CD4-positive, alpha-beta T cell treated with Interleukin-17A for 1 hour (primary cell): ENCODE data around the gene LCA5L.
A peak's percentile ranks its signal among the peaks of the same experiment; 100 is the strongest.
"Not testable (repeated sequence)": the region's sequence is repeated elsewhere in the genome, so short reads cannot be mapped to it uniquely, and the experiment has no call there.

ENCODE experiments used
- DNase-seq: peaks from one replicate; pipeline ENCODE4 v3.0.0-alpha.2; 2020

The LCA5L gene

GRCh38 chr21:39451332-39452206, 6.0 kb upstream of the LCA5L start, which contains the start of gene SH3BGR:
TSS of gene SH3BGR (plus strand) at chr21:39451970. CDS start at chr21:39452097, 127 bp downstream.
- DNase-seq = no peak

DNA sequence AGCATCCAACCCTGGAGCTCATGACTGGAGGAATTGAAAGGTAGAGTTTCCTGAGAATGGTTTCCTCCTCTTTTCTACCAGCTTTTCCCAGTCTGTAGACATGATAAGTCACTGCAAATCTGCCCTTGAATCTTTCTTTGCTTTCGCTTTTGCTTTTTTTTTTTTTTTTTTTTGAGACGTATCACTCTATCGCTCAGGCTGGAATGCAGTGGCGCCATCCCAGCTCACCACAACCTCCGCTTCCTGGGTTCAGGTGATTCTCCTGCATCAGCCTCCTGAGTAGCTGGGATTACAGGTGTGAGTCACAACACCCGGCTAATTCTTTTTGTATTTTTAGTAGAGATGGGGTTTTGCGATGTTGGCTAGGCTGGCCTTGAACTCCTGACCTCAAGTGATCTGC, 1.7 kb upstream of the LCA5L start:
- no peak for DNase-seq

DNA sequence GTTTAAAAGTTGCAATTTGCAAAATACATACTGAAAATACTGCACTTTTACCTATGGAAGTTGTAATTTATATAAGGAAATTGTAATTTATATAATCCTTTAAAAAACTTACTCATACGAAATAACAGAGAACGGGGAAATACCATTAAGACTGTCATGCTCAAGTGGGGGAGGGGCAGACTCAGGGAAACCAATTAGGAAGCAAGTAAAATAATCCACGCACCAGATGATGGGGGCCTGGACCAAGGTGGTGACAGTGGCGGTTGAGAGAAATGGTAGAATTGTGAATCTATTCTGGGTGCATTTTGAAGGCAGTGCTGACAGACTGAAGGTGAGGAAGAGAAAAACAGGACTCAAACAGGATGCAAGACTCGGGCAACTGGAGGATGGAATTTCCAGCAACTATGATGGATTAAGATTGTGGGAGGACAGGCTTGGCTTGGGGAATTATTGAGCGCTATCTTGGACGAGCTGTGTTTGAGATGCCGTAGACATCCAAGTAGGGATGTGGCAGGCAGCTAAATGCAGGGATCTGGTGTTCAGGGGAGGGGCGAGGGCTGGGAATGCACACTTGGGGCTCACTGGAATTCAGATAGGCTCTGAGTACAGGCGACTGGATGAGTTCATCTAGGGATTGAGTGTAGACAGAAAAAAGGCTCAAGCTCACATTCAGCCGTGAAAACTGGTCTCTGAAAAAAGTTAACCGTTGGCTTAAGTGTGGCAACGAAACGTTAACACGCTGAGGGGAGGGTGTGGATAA, 977 bp downstream of the LCA5L start:
- no peak for DNase-seq

DNA sequence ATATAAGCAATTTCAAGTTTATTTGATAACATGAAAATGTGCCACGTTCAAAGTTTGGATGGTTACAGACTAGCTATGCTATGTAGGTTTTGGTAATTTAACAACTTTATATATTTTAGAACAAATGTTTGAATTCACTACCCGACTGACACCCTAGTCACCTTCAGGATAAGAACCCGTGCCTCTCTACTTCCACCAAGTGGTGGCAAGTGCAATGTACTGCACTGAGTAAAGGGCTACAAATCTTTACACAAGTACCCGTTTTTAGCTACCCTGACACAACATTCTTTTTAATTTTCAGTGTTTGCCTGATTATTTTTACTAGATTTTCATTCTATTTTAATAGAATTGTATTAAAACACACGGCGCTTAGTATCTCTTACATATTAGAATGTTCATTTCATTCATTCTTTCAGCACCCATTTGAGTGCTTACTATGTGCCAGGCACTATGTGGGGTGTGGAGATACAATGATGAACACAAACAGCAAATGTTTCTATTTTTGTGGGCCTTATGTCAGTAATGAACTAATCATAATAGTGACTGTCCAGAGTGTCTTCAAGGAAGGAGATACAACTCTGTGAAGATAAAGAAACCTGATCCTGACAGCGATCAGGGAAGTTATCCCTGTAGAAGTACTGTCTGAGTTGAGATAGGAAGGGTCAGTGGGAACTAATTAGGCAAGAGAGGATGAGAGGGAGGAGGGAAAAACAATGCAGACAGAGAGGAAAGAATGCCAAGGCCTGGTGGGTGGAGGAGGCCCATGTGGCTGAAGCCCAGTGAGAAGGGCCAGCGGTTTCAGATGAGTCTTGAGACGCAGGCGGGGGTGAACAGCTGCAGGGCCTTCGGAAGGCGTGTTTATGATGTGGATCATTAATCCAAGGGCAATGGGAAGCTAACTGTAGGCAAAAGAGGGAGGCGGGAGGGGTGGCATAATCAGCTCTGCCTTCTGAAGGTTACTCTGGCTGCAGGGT, 3.8 kb downstream of the LCA5L start:
- peak; percentile 60 for DNase-seq

DNA sequence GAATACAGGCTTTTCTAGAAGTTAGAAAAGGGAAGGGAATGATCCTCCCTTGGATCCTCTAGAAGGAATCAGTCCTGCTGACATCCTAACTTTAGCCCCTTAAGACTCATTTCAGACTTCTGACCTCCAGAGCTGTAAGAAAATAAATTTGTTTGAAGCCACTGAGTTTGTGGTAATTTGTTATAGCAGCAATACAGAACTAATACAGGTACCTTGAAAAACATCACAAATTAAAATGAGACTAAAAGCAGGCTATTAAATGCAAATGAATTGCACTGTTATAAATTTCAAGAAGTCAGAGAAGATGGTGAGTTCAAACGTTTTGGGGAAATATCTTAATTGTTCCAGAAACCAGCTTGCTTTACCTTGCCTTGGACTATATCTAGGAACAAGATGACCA, 6.3 kb downstream of the LCA5L start:
- DNase-seq = no peak

- DNase-seq = no peak
Measured at GRCh38 chr21:39434950-39435349, 10.6 kb downstream of the LCA5L start.

GRCh38 chr21:39430954-39431353, 14.6 kb downstream of the LCA5L start:
- no peak for DNase-seq

DNA sequence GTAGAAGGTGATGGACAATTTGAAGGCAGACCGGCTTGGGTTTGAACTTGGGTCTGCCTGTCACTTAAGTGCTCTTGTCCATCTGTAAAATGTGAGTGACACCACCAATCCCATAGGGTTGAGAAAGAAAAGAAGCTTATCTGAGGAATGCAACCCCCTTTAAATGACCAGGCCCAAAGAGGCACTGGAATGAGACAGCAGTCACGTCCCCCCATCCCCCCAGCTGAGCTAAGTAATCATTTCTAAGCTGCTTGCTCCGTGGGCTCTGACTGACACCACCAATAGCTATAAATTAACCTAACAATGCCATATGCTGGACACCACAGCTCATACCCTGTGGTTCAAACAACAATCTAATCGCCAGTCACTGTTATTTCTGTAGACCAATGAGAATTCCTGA, 15.1 kb downstream of the LCA5L start:
- DNase-seq = no peak

- no peak for DNase-seq
Measured at GRCh38 chr21:39430016-39430415, 15.6 kb downstream of the LCA5L start.

GRCh38 chr21:39429445-39429844, 16.1 kb downstream of the LCA5L start:
- DNase-seq = no peak

DNA sequence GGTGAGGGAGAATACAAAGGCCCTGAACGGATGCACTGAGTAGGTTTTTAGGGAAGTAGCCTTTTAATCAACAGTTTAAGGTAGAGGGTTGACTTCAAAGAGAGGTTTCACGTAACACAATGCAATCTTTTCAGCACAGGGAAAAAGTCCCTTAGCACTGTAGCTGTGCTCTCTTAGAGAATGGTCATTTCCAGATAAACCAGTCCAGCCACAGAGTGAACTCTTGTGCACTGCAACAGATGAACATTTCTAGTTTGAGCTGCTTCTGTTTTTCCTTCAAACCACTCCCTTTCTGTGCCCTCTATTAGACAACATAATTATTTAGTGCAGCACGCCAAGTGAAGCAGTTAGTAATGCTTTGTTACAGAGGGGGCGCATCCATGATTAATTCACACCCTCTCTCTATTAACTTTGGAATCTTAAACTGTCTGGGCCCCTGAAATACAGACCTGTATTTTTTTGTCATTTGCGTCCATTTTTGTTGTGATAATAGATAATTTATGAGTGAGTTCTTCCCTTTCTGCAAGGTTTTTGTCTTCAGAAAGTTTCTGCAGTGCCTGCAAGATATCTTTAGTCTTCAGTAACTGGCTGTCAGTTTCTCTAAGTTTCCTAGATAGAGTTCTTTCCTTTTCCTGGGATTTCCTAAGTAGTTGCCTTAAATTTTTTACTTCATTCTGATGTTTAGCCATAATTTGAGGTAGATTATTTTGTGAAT, 22.9 kb downstream of the LCA5L start:
- no peak for DNase-seq

DNA sequence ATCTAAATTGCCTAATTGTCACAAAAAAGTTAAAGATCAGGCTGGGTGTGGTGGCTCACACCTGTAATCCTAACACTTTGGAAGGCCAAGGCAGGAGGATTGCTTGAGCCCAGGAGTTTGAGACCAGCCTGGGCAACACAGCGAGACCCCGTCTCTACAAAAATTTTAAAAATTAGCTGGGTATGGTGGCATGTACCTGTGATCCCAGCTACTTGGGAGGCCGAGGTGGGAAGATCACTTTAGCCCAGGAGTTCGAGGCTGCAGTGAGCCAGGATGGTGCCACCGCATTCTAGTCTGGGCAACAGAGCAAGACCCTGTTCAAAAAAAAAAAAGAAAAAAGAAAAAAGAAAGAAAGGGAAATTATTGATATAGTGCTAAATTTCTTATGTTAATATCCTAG, 26.4 kb downstream of the LCA5L start:
- not testable (repeated sequence) for DNase-seq

GRCh38 chr21:39406065-39406464, 39.5 kb downstream of the LCA5L start:
- no peak for DNase-seq

DNA sequence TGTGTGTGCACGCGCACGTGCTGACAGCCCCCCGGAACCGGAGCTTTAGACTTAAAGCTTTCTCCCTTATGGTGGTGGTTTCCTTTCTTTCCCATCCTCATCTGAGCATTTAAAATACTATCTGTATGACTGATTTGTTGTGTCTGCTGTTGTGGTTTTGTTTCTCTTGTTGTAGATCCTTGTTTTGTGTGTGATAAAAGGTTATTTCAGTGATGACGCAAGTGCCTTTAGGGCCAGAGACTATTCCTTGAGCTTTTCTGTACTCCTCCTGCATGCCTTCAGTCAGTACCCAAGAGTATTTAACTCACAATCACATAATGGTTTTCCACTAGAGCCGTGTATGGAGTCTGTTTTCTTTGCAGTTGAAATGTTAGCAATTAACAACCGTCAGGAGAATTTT, 45.4 kb downstream of the LCA5L start:
- DNase-seq = no peak

GRCh38 chr21:39397646-39398385, 47.8 kb downstream of the LCA5L start:
- no peak for DNase-seq

GRCh38 chr21:39392981-39393380, 52.6 kb downstream of the LCA5L start:
- no peak for DNase-seq

- no peak for DNase-seq
Measured at GRCh38 chr21:39390212-39390765, 55.3 kb downstream of the LCA5L start.

DNA sequence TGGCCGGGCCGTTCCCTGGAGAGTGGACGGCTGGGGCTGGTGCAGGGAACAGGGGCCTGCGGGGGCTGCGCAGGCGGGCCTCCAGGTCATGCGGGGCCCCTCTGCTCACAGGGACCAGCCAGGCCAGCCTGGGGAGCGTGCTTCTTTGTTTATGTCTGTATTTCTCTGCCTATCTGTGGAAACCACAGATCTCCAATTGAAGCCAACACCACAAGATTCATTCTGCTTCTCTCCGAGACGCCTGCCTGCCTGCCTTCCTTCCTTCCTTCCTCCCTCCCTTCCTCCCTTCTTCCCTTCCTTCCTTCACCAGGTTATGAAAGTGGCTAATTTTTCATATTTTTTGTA, 56.8 kb downstream of the LCA5L start:
- DNase-seq = no peak

- DNase-seq = peak; percentile 85
Measured at GRCh38 chr21:39388038-39388810, 57.4 kb downstream of the LCA5L start.

DNA sequence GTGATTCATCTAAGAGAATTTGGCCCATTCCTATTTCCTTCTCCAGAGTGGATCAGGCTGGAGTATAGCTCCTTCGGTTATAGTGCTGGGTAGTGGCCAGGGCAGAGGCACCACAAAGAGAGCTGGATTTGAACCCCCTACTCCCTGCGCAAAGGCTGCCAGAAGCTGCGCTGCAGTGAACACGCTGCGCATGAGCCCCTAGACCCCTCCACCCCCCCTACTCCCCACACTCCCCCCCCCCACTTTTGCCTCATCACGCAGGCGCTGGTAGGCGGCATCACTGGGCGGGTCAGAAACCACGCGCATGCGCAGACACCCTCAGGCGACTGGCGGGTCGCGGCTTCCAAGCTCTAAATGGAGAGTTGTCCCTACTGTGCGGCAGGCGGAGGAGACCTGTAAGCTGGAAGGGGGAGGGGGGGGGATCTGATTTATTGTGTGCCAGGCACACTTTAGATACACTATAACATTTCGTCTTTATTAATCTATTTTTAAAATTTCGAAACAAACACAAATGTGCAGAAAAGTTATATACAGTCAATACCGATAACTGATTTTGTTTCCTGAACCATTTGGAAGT, 58.0 kb downstream of the LCA5L start:
- peak; percentile 93 for DNase-seq
